OCI-LY3 (cell line): Measurements from ENCODE around the gene WNK4.

Experiments
- EZH2phosphoT487 ChIP-seq: fragments of 200-600 bp; shearing (Covaris generic); IDR thresholded peaks from 2 replicates; pipeline ENCODE4 v1.6.1; 2018; ENCODE audit warnings: antibody characterized with exemption, mixed run types, low read depth
- TF ChIP-seq, protein P1 (sequence below): fragments of 200-600, 300-600 bp; sonication (generic); IDR thresholded peaks from 2 replicates; pipeline ENCODE4 v1.5.1; 2014; ENCODE audit warnings: antibody characterized with exemption, low read length, low read depth

DNA sequence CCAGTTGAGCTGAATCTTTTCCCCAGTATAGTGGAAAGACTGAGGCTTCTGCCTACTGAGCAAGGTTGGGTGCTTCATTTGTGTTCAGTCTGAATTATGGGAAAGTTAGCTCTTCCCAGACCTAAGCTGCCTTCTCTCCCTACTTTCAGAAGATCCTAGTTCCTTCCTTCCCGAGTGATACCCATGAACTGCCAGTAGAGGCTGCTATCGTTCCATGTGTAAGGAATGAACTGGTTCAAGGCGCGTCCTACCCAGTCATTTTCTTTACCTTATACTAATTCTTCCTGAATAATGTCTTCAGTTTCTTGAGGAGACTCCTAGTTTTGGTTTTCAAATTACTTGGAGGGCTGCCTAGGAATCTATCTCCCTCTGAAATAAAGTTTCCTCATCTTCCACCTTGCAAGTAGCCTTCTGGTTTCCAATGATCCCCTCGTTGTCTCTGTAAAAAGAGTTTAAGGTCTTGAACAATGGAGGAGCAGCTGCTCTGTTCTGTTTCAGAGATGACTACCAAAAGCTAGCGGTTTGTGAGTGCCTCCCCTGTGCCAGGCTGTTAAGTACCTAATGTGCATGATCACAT is 63.0 kb downstream of the WNK4 start:
- TF ChIP-seq, protein P1, sequence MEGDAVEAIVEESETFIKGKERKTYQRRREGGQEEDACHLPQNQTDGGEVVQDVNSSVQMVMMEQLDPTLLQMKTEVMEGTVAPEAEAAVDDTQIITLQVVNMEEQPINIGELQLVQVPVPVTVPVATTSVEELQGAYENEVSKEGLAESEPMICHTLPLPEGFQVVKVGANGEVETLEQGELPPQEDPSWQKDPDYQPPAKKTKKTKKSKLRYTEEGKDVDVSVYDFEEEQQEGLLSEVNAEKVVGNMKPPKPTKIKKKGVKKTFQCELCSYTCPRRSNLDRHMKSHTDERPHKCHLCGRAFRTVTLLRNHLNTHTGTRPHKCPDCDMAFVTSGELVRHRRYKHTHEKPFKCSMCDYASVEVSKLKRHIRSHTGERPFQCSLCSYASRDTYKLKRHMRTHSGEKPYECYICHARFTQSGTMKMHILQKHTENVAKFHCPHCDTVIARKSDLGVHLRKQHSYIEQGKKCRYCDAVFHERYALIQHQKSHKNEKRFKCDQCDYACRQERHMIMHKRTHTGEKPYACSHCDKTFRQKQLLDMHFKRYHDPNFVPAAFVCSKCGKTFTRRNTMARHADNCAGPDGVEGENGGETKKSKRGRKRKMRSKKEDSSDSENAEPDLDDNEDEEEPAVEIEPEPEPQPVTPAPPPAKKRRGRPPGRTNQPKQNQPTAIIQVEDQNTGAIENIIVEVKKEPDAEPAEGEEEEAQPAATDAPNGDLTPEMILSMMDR: peak; percentile 69
- no peak for TF ChIP-seq EZH2phosphoT487
